Neural crest cell (in vitro differentiated cells): ENCODE measurements around the gene SLC26A9. TPM values are rescaled to one million over a fixed set of nuclear protein-coding genes. Genes with fewer than 3 reads are reported as not detected.

ENCODE experiments used
- DNase-seq: peaks from one replicate; pipeline ENCODE4 v3.0.0; 2021; ENCODE audit warnings: low read depth, mixed read lengths, low spot score
- H3K27ac Mint-ChIP-seq: one replicate; pipeline ENCODE4 v1.8.0; 2021; ENCODE audit warnings: mild to moderate bottlenecking, mixed read lengths; ENCODE audit not compliant: unreplicated experiment
- H3K27me3 Mint-ChIP-seq: 2 replicates; pipeline ENCODE4 v1.8.0; 2021; ENCODE audit warnings: low read depth, mild to moderate bottlenecking, mixed read lengths
- H3K36me3 Mint-ChIP-seq: 2 replicates; pipeline ENCODE4 v1.8.0; 2021; ENCODE audit warnings: low read depth, mild to moderate bottlenecking, mixed read lengths
- H3K4me1 Mint-ChIP-seq: 2 replicates; pipeline ENCODE4 v1.8.0; 2021; ENCODE audit warnings: mixed read lengths
- H3K4me3 Mint-ChIP-seq: one replicate; pipeline ENCODE4 v1.8.0; 2021; ENCODE audit warnings: mild to moderate bottlenecking, mixed read lengths
- H3K9me3 Mint-ChIP-seq: 2 replicates; pipeline ENCODE4 v1.8.0; 2021; ENCODE audit warnings: mixed read lengths
- total RNA-seq: library from RNA; stranded (reverse); gene quantifications from 2 replicates; pipeline ENCODE4 v1.2.1, GENCODE V29; 2021
- TF ChIP-seq, protein P1 (sequence below): fragments of 200-600 bp; sonication (generic); conservative IDR thresholded peaks from 2 replicates; pipeline ENCODE4 v1.5.0; 2021; ENCODE audit warnings: antibody characterized with exemption, mild to moderate bottlenecking

SLC26A9 gene
- total RNA-seq, 1 donor from 2014 or later: 0.16 TPM

DNA sequence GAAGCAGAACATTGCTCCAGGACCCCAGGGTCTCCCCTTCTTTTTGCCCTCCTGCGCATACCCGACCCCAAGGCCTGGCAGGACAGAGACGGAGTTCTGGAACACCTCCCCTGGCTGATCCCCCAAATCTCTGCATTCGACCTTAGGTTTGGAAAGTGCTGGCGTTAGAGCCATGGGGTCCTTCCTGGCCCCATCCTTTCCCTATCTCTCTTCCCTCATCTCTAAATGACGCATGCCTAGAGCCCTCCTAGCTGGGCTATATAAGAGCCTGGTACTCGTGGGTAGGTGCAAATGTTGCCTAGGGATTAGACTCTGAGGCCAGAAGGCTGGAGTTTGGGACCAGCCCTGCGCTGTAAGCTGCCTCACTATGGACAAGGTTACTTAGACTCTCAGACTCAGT, 16.6 kb downstream of the SLC26A9 start:
- H3K36me3 Mint-ChIP-seq: no peaks in the 10 kb centered on the region
- no peak for DNase-seq
- TF ChIP-seq, protein P1, sequence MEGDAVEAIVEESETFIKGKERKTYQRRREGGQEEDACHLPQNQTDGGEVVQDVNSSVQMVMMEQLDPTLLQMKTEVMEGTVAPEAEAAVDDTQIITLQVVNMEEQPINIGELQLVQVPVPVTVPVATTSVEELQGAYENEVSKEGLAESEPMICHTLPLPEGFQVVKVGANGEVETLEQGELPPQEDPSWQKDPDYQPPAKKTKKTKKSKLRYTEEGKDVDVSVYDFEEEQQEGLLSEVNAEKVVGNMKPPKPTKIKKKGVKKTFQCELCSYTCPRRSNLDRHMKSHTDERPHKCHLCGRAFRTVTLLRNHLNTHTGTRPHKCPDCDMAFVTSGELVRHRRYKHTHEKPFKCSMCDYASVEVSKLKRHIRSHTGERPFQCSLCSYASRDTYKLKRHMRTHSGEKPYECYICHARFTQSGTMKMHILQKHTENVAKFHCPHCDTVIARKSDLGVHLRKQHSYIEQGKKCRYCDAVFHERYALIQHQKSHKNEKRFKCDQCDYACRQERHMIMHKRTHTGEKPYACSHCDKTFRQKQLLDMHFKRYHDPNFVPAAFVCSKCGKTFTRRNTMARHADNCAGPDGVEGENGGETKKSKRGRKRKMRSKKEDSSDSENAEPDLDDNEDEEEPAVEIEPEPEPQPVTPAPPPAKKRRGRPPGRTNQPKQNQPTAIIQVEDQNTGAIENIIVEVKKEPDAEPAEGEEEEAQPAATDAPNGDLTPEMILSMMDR: no peak
- no peaks in the 10 kb centered on the region for H3K27me3 Mint-ChIP-seq
- no peaks in the 10 kb centered on the region for H3K4me1 Mint-ChIP-seq
- no peak overlapping the region for H3K4me3 Mint-ChIP-seq
- H3K9me3 Mint-ChIP-seq: no peaks in the 10 kb centered on the region
- H3K27ac Mint-ChIP-seq: no peak overlapping the region

DNA sequence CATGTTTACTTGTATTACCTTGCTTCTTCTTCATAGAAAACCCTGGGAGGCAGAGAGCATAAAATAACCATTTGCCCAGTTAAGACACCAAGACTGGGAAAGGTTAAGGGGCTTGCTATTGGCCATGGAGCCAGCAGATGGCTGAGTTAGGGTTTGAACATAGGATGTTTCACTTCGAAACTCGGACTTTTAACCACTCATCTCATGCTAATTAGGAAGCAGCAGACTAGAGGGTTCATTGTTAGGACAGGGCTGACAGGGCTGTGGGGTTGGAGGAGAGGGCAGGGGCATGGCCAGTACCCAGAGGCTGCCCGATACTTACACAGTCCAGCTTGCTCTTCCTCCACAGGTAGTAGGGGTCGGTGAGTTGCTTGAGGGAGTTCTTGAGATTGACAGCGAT, 17.0 kb downstream of the SLC26A9 start:
- Mint-ChIP-seq H3K36me3 (no peaks in the 10 kb centered on the region), H3K27me3 (no peaks in the 10 kb centered on the region), H3K9me3 (no peaks in the 10 kb centered on the region), H3K27ac (no peak overlapping the region), H3K4me1 (no peaks in the 10 kb centered on the region), H3K4me3 (no peak overlapping the region)
- DNase-seq: no peak
- TF ChIP-seq, protein P1: no peak

DNA sequence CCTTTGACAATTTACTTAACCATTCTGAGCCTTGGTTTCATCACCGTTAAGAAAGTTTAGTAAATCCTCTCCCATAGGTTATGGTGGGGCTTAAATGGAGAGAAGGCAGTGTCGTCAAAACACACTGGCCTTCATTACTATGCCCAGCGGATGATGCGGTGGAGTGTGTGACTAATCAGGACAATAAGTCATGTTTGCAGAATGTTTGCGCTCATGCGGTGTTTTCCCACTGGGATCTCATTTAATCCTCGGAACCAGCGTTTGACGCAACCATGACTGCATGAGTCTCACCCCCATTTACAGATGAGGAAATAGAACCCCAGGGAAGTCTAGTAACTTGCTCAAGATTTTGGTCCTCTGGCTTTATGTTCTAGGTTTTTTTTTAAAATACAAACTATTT, 17.5 kb downstream of the SLC26A9 start:
- H3K27me3 Mint-ChIP-seq: no peaks in the 10 kb centered on the region
- H3K27ac Mint-ChIP-seq: no peak overlapping the region
- H3K36me3 Mint-ChIP-seq: no peaks in the 10 kb centered on the region
- no peak for DNase-seq
- no peaks in the 10 kb centered on the region for H3K9me3 Mint-ChIP-seq
- TF ChIP-seq, protein P1: no peak
- H3K4me1 Mint-ChIP-seq: no peaks in the 10 kb centered on the region
- no peak overlapping the region for H3K4me3 Mint-ChIP-seq

DNA sequence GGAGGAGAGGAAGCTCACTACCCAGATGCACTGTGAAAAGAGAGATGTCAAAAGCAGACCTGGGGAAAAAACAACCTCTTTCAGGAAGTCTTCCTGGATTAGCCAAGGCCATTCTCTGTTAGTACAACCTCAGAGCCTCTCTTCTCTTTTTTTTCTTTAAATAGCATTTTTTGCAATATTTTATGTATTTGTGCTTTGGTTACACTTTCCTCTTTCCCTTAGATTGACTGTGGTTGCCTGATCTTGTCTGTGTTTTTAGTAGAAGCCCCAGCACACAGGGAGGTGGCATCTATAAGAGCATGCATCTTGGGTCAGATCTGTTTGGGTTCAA, 18.8 kb downstream of the SLC26A9 start:
- no peak for DNase-seq
- Mint-ChIP-seq H3K4me1 (no peaks in the 10 kb centered on the region), H3K36me3 (no peaks in the 10 kb centered on the region), H3K9me3 (no peaks in the 10 kb centered on the region), H3K4me3 (no peak overlapping the region), H3K27ac (no peak overlapping the region), H3K27me3 (no peaks in the 10 kb centered on the region)
- TF ChIP-seq, protein P1: no peak

DNA sequence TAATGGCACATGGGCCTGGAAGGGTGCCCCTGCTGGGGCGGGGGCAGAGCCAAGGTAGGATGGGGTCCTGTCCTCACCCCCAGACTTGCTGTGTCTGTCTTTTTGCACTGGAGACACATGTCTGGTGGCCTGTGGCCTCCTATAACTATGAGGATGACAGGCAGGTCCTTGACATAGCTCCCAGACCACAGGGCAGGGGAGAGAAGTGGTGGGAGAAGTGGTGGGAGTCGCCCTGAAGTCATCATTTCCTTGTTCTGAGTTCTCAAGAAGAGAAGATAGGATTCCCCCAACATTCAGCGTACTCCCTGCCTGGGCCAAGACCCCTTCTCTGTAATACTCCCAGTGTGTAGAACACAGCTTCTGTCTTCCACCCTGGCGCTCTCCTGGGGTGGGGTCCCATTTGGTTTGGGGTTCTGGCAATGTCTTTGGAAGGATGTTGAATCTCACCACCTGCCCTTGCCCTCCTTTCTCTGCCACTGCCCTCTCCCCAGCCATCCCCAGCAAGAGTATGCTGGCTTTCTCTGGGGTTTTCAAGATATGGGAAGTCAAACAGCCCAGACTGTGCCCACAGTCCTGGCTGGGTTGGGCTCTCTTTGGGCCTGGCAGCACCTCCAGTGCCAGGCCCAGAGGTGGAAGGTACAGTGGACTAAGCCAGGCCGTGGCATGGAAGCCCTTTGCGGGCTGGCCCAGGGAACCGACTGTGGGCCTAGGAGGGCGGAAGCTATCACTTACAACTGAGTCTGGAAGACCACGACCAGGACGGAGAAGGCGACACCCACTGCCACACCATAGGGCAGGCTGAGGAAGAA, 19.4 kb downstream of the SLC26A9 start:
- no peak for DNase-seq
- H3K27ac Mint-ChIP-seq: no peak overlapping the region
- H3K4me3 Mint-ChIP-seq: no peak overlapping the region
- H3K27me3 Mint-ChIP-seq: no peaks in the 10 kb centered on the region
- H3K9me3 Mint-ChIP-seq: no peaks in the 10 kb centered on the region
- peaks cover 4% of the 10 kb centered on the region for H3K4me1 Mint-ChIP-seq
- TF ChIP-seq, protein P1: no peak
- no peaks in the 10 kb centered on the region for H3K36me3 Mint-ChIP-seq
